Muscle of arm (tissue), 14 donors: Measurements from ENCODE around the gene GPX8. TPM values are rescaled to one million over a fixed set of nuclear protein-coding genes. Genes with fewer than 3 reads are reported as not detected.

Experiments
- DNase-seq: peaks from one replicate; pipeline ENCODE4 v3.0.0-alpha.2; 2013
- long read RNA-seq, 11 donors: transcript quantifications; one replicate each; lab custom pipeline, GENCODE V29; 2026
- polyA plus RNA-seq, 12 donors: library from polyadenylated mRNA; unstranded; fragments of 120-200 nt; gene quantifications; one replicate each; pipeline ENCODE4 v1.2.1, GENCODE V29; 2013; ENCODE audit not compliant: insufficient read length in 12 of 12

GPX8 gene, protein sequence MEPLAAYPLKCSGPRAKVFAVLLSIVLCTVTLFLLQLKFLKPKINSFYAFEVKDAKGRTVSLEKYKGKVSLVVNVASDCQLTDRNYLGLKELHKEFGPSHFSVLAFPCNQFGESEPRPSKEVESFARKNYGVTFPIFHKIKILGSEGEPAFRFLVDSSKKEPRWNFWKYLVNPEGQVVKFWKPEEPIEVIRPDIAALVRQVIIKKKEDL
- 100 to 1,000 TPM in 2 of 12 donors, 10 to 100 TPM in 9, not detected in 1; 50.7 to 130 (median 77.5) TPM for polyA plus RNA-seq
- long read RNA-seq, donor 1, transcript GPX8-203 (3 exons, 1,411 nt): major isoform, 14 of 16 reads
- long read RNA-seq, donor 1, partial matches to known transcripts: 0 of 16 reads
- long read RNA-seq, donor 1, other reads (novel, unspliced or antisense): 0 of 16 reads
- long read RNA-seq, donor 2, transcript GPX8-203 (3 exons, 1,411 nt): major isoform, 17 of 23 reads
- long read RNA-seq, donor 2, partial matches to known transcripts: 0 of 23 reads
- long read RNA-seq, donor 2, other reads (novel, unspliced or antisense): 0 of 23 reads
- long read RNA-seq, donor 3, transcript GPX8-203 (3 exons, 1,411 nt): major isoform, 9 of 10 reads
- long read RNA-seq, donor 3, partial matches to known transcripts: 0 of 10 reads
- long read RNA-seq, donor 3, other reads (novel, unspliced or antisense): 0 of 10 reads
- long read RNA-seq, donor 4, transcript GPX8-203 (3 exons, 1,411 nt): major isoform, 7 of 7 reads
- long read RNA-seq, donor 4, partial matches to known transcripts: 0 of 7 reads
- long read RNA-seq, donor 4, other reads (novel, unspliced or antisense): 0 of 7 reads
- long read RNA-seq, donor 5, transcript GPX8-205 (4 exons, 3,422 nt): minor isoform, 5 of 30 reads
- long read RNA-seq, donor 5, transcript GPX8-203 (3 exons, 1,411 nt): major isoform, 23 of 30 reads
- long read RNA-seq, donor 5, partial matches to known transcripts: 0 of 30 reads
- long read RNA-seq, donor 5, other reads (novel, unspliced or antisense): 0 of 30 reads
- long read RNA-seq, donor 6, transcript GPX8-203 (3 exons, 1,411 nt): major isoform, 16 of 17 reads
- long read RNA-seq, donor 6, partial matches to known transcripts: 0 of 17 reads
- long read RNA-seq, donor 6, other reads (novel, unspliced or antisense): 0 of 17 reads
- long read RNA-seq, donor 7, transcript GPX8-203 (3 exons, 1,411 nt): major isoform, 12 of 15 reads
- long read RNA-seq, donor 7, partial matches to known transcripts: 0 of 15 reads
- long read RNA-seq, donor 7, other reads (novel, unspliced or antisense): 0 of 15 reads
- long read RNA-seq, donor 8, transcript GPX8-203 (3 exons, 1,411 nt): major isoform, 14 of 16 reads
- long read RNA-seq, donor 8, partial matches to known transcripts: 0 of 16 reads
- long read RNA-seq, donor 8, other reads (novel, unspliced or antisense): 0 of 16 reads
- long read RNA-seq, donor 9, transcript GPX8-203 (3 exons, 1,411 nt): major isoform, 19 of 21 reads
- long read RNA-seq, donor 9, partial matches to known transcripts: 0 of 21 reads
- long read RNA-seq, donor 9, other reads (novel, unspliced or antisense): 0 of 21 reads
- long read RNA-seq, donor 10, transcript GPX8-203 (3 exons, 1,411 nt): major isoform, 13 of 15 reads
- long read RNA-seq, donor 10, partial matches to known transcripts: 0 of 15 reads
- long read RNA-seq, donor 10, other reads (novel, unspliced or antisense): 0 of 15 reads
- long read RNA-seq, donor 11, transcript GPX8-203 (3 exons, 1,411 nt): major isoform, 34 of 39 reads
- long read RNA-seq, donor 11, partial matches to known transcripts: 0 of 39 reads
- long read RNA-seq, donor 11, other reads (novel, unspliced or antisense): 0 of 39 reads

DNA sequence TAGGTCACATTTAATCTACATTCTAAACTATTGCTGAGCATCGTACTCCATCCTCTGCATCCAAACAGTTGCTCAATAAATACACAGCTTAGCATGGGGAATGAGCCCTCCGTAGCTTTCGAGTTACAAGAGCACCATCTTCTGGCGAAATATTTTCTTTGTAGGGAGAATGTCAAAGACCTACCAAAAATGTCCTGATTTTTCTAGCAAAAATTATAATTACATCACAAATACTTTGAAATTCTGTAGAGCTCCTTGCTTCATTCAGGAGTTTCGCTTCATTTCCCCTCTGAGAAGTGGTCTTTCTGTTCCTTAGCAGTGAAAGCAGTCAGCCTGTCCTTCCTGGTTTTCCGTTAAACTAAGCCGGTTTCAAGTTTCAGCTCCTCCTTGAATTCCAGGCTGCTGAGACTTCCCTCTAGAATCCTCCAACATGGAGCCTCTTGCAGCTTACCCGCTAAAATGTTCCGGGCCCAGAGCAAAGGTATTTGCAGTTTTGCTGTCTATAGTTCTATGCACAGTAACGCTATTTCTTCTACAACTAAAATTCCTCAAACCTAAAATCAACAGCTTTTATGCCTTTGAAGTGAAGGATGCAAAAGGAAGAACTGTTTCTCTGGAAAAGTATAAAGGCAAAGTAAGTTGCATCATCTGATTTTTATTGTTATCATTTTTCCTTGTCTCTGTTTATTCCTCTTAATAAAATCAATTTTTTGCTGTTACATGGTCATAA, at the start of gene GPX8:
TSS of gene GPX8 (plus strand) at position 409 of the 730 bp plus-strand sequence. CDS start at position 431, 22 bp downstream.
- peak; percentile 88 for DNase-seq

DNA sequence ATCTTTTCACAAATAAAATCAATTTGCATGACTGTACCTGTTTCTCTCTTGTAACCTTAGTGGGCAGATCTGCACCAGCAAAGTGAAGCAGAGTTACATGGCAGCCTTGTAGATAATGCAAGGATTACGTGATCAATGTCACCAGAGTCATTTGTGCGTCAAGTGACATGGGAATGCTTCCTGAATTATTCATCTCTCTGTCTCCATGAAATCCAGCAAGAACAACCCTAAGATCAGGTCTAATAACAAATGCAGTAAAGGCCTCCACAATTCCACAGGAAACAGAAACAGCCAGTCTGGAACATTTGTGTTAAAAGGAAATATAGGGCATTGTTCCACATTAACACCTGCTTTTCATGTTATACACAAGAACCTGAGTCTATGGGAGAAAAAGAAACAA, 49.8 kb upstream of the GPX8 start:
- no peak for DNase-seq

DNA sequence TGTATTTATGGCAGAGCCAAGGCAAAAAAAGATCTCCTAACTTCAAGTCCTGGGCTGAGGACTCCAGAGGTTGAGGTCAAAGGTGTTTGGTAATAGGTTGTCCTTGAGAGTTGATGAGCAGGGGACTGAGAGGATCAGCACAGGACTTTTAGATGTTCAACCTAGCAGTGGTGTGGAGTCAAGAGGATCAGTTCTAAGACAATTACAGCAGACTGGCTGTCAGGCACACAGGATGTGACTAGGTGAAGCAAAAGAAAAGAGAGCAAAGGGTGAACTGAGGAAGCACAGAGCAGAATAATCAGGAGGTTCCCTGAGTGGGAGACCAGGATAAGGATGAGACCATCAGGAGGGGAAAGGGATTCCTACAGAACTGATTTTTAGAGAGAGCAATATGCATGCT, 46.6 kb upstream of the GPX8 start:
- no peak for DNase-seq

DNA sequence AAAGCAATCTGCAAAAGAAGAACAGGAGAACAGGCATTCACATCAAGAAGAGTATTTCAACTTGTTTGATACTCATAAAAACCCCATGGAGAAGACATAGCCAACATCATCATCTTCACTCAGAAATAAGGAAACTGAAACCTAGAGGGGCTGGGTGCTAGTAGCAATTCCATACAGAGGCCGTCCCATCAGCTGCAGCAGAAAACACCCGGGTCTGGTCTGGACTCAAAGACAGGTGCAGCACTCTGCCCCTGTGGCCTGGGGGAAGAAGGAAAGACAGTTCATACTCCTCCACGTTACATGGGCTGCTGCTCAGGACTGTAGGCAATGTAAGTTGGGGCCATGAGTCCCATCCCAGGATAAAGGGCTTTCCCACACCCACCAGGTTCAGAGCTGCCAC, 45.9 kb upstream of the GPX8 start:
- no peak for DNase-seq

DNA sequence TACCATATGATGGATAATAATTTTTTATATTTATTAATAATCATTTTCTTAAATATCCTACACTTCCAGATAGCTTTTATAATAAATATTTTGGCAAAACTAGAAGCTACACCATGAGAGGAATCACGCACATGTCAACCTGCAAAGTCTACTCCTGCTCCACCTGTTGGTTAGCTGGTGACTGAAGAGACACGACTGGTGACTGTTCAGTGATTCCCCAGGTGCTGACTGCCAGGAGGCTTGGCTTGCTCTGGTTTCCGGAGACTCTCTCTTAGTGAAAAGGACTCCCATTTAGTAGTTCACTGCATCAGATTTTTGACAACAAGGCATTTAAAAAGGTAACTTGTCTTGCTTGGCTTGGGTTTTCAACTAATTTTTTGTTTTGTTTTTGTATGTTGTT, 36.6 kb upstream of the GPX8 start:
- DNase-seq: no peak

DNA sequence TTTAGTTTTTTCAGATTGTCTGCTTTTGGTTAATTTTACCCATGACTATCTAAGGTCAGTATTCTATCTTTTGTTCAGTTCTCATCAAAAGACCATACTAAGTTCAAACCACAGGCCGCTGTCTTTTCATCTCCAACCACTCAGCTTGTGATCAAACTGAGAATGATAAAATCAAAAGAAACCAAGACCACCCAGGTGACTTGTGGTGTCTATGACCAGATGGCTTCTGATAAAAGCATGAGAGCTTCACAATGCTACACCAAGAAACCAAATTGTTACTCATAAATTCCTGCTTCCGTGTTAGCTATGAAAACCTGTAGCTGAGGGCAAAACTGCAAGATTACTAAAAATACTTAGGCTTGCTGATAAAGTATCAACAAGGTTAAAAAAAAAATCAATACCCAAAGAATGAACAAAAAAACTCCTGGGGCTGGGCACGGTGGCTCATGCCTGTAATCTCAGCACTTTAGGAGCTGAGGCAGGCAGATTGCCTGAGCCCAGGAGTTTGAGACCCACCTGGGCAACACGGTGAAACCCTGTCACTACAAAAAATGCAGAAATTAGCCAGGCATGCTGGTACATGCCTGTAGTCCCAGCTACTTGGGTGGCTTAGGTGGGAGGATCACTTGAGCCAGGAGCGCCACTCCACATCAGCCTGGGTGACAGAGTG, 25.8 kb upstream of the GPX8 start:
- DNase-seq: no peak

DNA sequence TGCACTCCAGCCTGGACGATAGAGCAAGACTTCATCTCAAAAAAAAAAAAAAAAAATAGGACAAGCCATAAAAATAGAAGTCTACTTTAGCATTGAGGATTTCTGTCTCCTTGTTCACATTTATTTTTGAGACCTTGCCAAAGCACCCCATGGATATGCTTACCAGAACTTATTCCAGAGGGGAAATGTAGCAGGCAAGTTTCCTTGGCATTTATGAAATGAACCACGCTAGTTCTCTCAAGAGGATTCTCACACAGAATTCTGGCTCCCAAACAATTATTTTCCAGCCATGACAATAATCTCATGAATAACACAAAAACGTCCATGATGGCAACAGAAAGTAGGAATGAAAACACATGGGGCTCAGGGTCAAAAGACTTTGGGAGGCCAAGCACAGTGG, 23.4 kb upstream of the GPX8 start:
- no peak for DNase-seq

DNA sequence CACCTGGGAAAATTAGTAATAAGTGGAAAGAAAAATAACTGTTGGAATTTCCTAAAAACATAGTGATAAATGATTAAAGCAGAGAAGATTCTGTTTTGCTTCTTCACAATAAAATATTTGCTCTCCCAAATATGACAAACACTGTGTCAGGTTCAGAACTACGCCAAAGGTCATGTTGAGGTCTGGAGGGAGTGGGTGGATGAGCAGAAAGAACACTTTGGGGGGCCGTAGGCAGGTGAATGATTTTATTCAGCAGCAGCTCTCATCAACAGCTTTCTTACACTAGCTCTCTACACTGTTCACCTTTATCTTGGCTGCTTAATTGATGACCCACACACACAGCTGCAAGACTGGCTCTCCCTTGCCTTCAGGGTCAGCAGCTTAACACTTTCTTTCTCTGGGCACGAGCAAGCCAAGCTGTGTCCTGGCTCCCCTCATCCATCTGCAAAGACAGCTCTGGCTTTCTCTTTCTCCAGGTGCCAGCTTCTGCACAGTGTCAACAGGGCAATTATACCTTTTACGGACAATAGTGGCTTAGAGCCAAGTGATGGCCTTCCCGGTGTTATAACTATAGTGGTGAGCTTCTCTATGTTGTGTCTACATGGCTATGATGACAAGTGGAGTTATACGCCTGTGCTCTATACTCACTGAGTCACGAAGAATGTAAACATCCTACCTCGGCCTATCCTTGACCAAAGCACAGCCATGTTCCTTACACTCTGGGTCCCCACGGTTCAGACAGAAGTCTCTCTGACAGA, 18.9 kb upstream of the GPX8 start:
- DNase-seq: no peak

DNA sequence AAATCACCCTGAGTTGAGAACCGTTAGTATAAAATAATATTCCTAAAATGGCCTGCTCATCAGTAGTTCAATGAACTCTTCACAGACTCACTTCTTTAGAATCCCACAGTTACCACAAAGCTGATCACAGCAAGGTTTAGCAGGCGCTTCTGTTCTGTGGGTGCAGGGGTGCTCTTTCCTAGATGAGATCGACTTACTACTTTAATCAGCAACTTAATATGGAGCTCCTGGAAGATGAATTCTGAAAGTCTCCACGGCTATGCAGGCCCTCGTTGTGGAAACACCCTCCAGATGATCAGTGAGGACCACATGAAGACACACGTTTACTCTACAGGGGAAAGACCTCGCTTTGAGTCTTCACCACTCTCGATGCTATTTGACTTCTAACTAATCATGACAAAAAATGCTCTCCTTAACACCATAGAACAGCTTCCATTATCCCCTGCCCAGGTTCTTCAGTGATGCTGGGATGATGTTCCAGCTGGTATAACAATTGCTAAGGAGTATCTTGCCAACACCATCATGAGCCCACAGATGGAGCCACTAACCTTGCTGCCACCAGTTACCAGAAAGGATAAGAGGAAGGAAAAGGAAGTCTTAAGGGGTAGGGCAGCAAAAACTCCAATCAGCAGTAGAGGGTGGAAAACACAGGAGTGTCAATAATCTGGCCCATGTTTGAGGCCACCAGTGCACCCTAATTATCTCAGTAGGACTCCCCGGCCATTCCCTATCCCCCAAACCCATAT, 17.9 kb upstream of the GPX8 start:
- no peak for DNase-seq

DNA sequence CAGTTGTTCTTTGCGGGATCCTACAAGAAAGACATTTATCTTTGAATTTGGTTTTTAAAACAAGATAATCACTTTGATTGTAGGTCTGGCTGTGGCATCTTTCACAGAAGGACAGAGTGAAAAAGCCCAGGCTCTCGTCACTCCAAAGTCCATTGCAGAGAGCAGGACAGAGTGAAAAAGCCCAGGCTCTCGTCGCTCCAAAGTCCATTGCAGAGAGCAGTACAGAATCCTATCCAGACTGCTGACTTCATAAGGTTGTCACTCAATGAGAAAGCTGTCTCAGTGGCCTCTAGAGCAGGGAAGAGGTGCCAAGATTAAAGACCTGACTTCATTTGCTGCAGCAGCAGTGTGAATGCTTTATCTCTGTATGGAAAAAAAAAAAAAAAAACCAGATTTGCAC, 16.3 kb upstream of the GPX8 start:
- DNase-seq: no peak

DNA sequence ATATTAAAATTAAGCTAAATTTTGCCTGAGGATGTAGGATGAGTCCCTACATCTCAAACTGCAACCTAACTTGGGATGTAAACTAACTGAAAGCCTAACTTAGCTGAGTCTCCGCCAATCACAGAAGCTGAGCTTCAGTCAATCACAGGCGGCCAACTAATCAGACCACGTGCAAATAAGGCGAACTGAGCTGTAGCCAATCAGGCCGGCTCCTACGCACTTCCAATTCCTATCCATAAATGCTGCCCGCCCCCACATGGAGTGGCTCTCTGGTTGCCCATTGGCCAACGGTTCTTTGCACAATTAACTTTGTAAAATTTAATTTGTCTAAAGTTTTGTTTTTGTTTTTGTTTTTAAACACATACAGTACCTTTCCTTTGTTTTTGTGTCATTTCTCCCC, 13.9 kb upstream of the GPX8 start:
- DNase-seq: no peak

DNA sequence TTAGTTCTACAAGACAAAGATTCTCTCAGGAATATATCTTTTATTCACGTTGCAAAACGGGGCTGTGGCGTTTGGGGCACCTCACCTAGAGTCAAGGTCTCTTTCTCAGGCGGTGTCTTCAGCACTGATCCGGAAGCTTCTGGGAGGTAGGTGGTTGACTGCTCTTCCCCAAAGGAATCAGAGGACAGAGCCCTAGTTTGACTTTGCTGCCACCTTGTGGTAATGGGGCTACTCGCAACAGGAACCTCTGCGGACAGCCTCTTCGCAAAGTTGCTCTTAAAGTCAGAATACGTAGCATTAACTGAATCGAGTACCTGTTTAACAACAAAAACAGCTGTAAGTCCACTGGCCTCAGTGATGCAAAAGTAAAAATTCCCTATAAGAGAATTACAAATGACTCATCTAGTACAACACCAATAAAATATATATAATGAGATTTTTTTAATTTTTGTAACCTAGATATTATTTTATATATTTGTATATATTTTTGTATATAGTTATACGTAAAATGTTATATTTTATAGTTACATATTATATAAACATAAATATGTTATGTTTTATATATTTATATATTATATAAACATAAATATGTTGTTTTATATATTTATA, 13.3 kb upstream of the GPX8 start:
- DNase-seq: peak; percentile 81

DNA sequence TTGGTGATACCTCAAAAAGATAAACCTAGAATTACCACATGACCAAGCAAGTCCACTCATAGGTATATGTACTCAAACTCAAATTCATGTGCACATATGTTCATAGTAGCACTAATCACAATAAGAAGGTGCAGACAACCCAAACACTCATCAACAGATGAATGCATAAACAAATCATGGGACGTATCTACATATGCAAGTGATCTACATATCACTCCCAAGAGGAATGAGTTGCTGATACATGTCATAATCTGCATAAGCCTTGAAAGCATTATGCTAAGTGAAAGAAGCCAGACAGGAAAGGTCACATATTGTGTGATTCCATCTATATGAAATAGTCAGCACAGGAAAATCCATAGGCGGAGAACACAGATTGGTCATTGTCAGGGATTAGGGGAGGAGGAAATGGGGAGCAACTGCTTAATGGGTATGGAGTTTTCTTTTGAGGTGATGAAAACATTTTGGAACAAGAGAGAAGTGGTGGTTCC, 10.6 kb upstream of the GPX8 start:
- DNase-seq: no peak

DNA sequence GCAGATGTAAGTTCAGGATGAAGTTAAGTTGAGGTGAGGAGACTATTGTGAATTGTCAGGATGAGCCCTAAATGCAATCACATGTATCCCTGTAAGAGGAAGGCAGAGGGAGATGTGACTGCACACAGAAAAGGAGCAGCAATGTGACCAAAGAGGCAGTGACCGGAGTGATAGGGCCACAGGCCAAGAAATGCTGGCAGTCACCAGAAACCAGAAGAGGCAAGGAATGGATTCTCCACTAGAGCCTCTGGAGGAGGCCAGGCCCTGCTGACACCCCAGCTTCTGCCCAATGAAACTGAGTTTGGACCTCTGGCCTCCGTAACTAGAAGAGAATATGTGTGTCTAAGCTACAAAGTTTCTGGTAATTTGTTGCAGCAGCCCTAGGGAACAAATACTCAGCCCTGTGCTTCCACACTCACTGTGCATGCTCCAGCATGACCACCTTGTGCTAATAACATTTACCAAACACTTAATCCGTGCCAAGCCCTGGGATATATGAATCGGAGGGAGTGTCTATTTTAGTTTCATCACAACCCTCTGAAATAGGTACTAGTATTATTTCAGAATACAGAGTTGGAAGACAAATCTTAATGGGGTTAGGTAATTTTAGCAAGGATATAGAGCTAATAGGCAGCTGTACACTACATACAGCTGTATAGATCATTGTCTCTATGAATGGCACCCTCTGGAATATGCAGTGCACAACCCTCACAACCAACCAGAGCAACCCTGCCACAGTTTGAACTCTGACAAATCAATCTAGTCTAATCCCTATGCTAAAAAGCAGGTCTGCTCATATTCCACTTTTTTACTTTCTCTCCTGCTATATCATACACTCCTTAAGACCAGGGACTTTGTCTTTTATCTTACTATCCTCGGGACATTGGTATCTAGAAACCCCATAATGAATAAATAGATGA, 7.8 kb upstream of the GPX8 start:
- DNase-seq: no peak

DNA sequence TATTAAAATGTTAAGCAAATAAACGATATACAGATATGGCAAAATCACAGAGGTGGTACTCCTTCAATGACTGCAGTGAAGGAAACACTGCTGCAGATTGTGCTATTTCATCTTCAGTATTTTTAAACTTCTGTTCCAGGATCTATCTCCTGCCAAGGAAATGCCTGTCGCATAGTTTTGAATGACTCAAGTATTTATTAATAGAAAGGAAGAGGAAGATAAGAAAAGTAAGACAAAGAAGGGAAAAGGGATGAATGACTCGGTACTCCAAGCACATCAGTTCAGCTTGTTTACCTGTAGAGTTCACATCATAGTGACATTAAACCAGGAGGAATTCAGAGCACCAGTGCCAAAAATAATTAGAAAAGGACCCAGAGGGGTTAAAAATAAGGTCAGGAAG, 5.1 kb upstream of the GPX8 start:
- no peak for DNase-seq
